Gastroesophageal sphincter (tissue), 3 donors: ENCODE data around the gene AP4S1.

Experiments used
- EP300 ChIP-seq: sonication (generic); formaldehyde crosslinking; IDR thresholded peaks from one replicate; pipeline ENCODE4 v1.6.1; 2017; ENCODE audit warnings: antibody characterized with exemption, mild to moderate bottlenecking
- POLR2A ChIP-seq, 2 donors: fragments of 450-650 bp; IDR thresholded peaks; one replicate each; pipeline ENCODE4 v1.6.1; 2017; ENCODE audit warnings: antibody characterized with exemption in 2 of 2, mild to moderate bottlenecking in 2 of 2, moderate library complexity in 1 of 2
- POLR2AphosphoS5 ChIP-seq: sonication (generic); formaldehyde crosslinking; IDR thresholded peaks from one replicate; pipeline ENCODE4 v1.6.1; 2017; ENCODE audit warnings: antibody characterized with exemption
- TF ChIP-seq, protein P1 (sequence below), 4 experiments: fragments of 200-600 bp in 2 of 4; fragments of 450-650 bp in 2 of 4; sonication (generic) in 1 of 4; IDR thresholded peaks; one replicate each; pipeline ENCODE4 v1.5.1; 2017 to 2019; ENCODE audit warnings: antibody characterized with exemption in 4 of 4, mild to moderate bottlenecking in 2 of 4, moderate library complexity in 2 of 4

DNA sequence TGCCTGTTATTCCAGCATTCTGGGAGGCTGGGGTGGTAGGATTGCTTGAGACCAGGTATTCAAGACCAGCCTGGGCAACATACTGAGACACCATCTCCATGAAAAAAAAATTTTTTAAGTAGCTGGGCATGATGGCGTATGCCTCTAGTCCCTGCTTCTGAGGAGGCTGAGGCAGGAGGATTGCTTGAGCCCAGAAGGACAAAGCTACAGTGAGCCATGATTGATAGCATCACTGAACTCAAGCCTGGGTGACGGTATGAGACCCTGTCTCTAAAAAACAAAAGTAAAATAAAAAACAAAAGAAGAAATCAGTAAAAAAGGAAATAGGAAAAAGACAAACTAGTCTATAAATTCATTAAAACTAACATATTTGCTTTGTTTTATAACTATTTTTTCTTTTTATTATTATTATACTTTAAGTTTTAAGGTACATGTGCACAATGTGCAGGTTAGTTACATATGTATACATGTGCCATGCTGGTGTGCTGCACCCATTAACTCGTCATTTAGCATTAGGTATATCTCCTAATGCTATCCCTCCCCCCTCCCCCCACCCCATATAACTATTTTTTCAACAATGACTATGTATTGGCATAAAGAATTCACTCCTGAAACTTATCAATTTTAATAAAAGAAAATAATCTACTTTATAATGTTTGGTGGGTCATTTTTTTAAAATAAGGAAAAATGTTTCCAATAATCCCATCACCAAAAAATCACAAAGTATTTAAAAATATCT lies 15.4 kb upstream of the AP4S1 start:
- no peak for TF ChIP-seq POLR2AphosphoS5
- TF ChIP-seq, protein P1, sequence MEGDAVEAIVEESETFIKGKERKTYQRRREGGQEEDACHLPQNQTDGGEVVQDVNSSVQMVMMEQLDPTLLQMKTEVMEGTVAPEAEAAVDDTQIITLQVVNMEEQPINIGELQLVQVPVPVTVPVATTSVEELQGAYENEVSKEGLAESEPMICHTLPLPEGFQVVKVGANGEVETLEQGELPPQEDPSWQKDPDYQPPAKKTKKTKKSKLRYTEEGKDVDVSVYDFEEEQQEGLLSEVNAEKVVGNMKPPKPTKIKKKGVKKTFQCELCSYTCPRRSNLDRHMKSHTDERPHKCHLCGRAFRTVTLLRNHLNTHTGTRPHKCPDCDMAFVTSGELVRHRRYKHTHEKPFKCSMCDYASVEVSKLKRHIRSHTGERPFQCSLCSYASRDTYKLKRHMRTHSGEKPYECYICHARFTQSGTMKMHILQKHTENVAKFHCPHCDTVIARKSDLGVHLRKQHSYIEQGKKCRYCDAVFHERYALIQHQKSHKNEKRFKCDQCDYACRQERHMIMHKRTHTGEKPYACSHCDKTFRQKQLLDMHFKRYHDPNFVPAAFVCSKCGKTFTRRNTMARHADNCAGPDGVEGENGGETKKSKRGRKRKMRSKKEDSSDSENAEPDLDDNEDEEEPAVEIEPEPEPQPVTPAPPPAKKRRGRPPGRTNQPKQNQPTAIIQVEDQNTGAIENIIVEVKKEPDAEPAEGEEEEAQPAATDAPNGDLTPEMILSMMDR (IDR thresholded peaks at IDR 0.05): no peak
- no peak for TF ChIP-seq EP300
- no peak for TF ChIP-seq POLR2A (IDR thresholded peaks at IDR 0.05)
